Measurements from ENCODE around the gene ICAM5.

ICAM5 gene

DNA sequence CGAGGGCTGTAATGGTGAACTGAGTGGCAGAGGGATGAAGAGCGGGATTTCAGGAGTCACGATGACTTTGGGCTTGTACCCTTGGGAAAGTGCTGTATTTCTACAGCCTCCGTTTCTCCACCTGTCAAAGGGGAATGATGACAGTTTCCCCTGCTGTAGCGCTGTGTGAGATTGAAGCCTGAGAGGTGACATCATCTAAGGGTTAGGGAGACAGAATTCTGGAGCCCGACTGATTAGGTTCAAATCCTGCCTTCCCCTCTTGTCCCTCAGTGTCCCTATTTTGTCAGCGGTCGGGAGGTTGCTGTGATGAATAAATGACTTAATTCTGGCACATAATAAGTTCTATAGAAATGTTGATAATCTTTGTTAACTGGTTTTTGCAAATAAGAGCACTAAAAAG, 37.0 kb upstream of the ICAM5 start:
- no peaks in the 10 kb centered on the region for H3K4me1 ChIP-seq (ENCODE audit: insufficient read depth, insufficient read length)
- no peaks in the 10 kb centered on the region for H3K27me3 ChIP-seq (ENCODE audit: insufficient read depth, insufficient read length)
- peak overlapping the region; percentile 98 for H3K9ac ChIP-seq (ENCODE audit: insufficient read length, low read depth)
- DNase-seq (ENCODE audit: low read depth, low spot score), result no peak
- H3K9me3 ChIP-seq (ENCODE audit: insufficient read depth, low read length), result no peaks in the 10 kb centered on the region
- peak overlapping the region; percentile 99 for H3K4me3 ChIP-seq (ENCODE audit: insufficient read length, low read depth)
- no peak for TF ChIP-seq ZNF274 (IDR thresholded peaks at IDR 0.05; ENCODE audit: low read depth, low read length)
- no peak for TF ChIP-seq SUZ12 (IDR thresholded peaks at IDR 0.05; ENCODE audit: extremely low read depth, insufficient read depth, insufficient read length)
- TF ChIP-seq YY1 (IDR thresholded peaks at IDR 0.05; ENCODE audit: insufficient read depth, insufficient read length), result no peak
- peaks cover 41% of the 10 kb centered on the region for H3K36me3 ChIP-seq (ENCODE audit: insufficient read depth, insufficient read length, low read length)

DNA sequence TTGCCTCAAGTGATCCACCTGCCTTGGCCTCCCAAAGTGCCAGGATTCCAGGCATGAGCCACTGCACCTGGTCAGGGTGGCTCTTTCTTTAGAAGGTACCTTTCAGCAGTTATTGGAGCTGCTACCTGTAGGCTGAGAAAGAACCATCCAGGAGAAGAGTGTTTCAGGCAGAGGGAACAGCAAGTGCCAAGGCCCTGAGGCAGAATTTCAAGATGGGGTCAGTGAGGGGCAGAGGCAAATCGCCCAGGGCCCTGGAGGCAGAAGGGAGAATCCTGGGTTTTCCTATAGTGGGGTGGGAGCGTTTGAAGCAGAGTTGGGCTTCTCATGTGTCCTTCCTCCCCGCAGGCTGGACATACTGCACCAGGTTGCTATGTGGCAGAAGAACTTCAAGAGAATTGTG, 35.5 kb upstream of the ICAM5 start:
- DNase-seq (ENCODE audit: low read depth, low spot score), result no peak
- peaks cover 55% of the 10 kb centered on the region for H3K36me3 ChIP-seq (ENCODE audit: insufficient read depth, insufficient read length, low read length)
- peaks cover 4% of the 10 kb centered on the region for H3K4me1 ChIP-seq (ENCODE audit: insufficient read depth, insufficient read length)
- no peak for TF ChIP-seq SUZ12 (IDR thresholded peaks at IDR 0.05; ENCODE audit: extremely low read depth, insufficient read depth, insufficient read length)
- no peak for TF ChIP-seq ZNF274 (IDR thresholded peaks at IDR 0.05; ENCODE audit: low read depth, low read length)
- TF ChIP-seq YY1 (IDR thresholded peaks at IDR 0.05; ENCODE audit: insufficient read depth, insufficient read length), result no peak
- no peaks in the 10 kb centered on the region; the same call in 1 of the 2 replicates for H3K9me3 ChIP-seq (ENCODE audit: insufficient read depth, low read length)
- no peak overlapping the region for H3K4me3 ChIP-seq (ENCODE audit: insufficient read length, low read depth)
- H3K9ac ChIP-seq (ENCODE audit: insufficient read length, low read depth), result no peak overlapping the region
- H3K27me3 ChIP-seq (ENCODE audit: insufficient read depth, insufficient read length), result no peaks in the 10 kb centered on the region

DNA sequence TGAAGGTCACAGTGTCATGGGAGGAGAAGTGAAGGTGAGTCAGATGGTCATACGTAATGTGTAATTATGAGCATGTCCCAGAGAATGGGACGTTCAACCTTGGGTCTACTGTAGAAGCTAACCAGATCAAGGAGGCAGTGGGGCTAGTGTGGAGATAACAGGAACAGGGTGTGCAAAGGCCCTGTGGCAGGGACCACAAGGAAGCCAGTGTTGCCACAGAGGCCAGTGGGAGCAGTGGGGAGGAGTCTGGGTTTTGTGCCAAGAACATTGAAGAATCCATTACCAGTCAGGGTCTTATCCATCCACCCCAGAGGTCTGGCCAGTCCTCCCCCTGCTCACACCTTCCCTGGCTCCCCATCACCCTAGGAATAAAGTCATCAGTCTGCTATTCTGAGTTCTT, 34.4 kb upstream of the ICAM5 start:
- H3K4me3 ChIP-seq (ENCODE audit: insufficient read length, low read depth), result no peak overlapping the region
- no peaks in the 10 kb centered on the region; the same call in 1 of the 2 replicates for H3K9me3 ChIP-seq (ENCODE audit: insufficient read depth, low read length)
- H3K4me1 ChIP-seq (ENCODE audit: insufficient read depth, insufficient read length), result peaks cover 8% of the 10 kb centered on the region
- no peak for DNase-seq (ENCODE audit: low read depth, low spot score)
- no peak for TF ChIP-seq ZNF274 (IDR thresholded peaks at IDR 0.05; ENCODE audit: low read depth, low read length)
- TF ChIP-seq SUZ12 (IDR thresholded peaks at IDR 0.05; ENCODE audit: extremely low read depth, insufficient read depth, insufficient read length), result no peak
- no peak for TF ChIP-seq YY1 (IDR thresholded peaks at IDR 0.05; ENCODE audit: insufficient read depth, insufficient read length)
- H3K9ac ChIP-seq (ENCODE audit: insufficient read length, low read depth), result no peak overlapping the region
- peaks cover 65% of the 10 kb centered on the region for H3K36me3 ChIP-seq (ENCODE audit: insufficient read depth, insufficient read length, low read length)
- H3K27me3 ChIP-seq (ENCODE audit: insufficient read depth, insufficient read length), result no peaks in the 10 kb centered on the region

DNA sequence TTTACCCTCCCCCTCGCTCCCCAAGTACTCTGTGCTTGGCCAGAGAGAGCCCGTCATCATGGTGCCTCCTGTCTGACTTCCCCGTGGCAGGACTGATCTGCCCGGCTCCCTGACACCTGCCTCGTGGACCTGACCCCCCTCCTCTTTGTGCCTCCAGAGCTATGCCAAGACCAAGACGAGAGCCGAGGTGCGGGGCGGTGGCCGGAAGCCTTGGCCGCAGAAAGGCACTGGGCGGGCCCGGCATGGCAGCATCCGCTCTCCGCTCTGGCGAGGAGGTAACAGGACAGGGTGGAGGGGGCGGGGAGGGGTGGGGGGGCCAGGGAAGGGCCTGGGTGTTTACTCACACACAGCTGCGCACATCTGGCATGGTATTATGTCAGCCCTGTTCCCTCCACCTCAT, 33.2 kb upstream of the ICAM5 start:
- Histone ChIP-seq H3K9me3 (ENCODE audit: insufficient read depth, low read length) (no peaks in the 10 kb centered on the region; the same call in 1 of the 2 replicates), H3K9ac (ENCODE audit: insufficient read length, low read depth) (no peak overlapping the region), H3K27me3 (ENCODE audit: insufficient read depth, insufficient read length) (no peaks in the 10 kb centered on the region), H3K4me1 (ENCODE audit: insufficient read depth, insufficient read length) (peaks cover 9% of the 10 kb centered on the region), H3K36me3 (ENCODE audit: insufficient read depth, insufficient read length, low read length) (peaks cover 65% of the 10 kb centered on the region), H3K4me3 (ENCODE audit: insufficient read length, low read depth) (no peak overlapping the region)
- TF ChIP-seq SUZ12 (IDR thresholded peaks at IDR 0.05; ENCODE audit: extremely low read depth, insufficient read depth, insufficient read length) (no peak), YY1 (IDR thresholded peaks at IDR 0.05; ENCODE audit: insufficient read depth, insufficient read length) (no peak), ZNF274 (IDR thresholded peaks at IDR 0.05; ENCODE audit: low read depth, low read length) (no peak)
- DNase-seq (ENCODE audit: low read depth, low spot score), result no peak

DNA sequence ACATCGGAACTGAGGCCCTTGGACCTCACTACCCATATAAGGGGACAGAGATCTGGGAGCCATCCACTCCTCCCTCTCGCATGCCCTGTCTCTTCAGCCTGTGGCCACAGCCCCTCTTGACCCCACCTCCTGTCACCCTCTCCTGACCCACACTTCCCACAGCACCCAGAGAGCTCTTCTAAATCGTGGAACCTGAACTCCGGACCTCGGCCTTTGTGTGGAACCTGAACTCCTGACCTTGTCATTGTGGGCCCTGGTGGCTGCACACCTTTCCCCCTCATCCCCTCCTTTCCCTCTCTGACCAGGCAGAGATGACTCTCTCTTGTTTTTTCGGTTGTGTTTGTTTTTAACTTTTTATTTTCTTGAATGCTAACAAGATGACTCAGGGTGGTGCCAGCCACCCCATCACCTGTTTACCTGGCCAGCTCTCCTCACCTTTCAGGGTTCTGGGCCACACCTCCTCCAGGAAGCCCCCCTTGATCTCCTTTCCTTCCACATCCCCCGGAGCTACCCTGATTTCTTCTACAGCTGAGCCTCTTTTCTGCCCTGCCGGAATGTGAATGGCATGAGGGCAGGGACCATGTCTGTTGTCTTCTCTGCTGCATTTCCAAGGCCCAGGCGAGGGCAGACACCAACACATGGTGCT, 32.7 kb upstream of the ICAM5 start:
- H3K36me3 ChIP-seq (ENCODE audit: insufficient read depth, insufficient read length, low read length), result peaks cover 65% of the 10 kb centered on the region

DNA sequence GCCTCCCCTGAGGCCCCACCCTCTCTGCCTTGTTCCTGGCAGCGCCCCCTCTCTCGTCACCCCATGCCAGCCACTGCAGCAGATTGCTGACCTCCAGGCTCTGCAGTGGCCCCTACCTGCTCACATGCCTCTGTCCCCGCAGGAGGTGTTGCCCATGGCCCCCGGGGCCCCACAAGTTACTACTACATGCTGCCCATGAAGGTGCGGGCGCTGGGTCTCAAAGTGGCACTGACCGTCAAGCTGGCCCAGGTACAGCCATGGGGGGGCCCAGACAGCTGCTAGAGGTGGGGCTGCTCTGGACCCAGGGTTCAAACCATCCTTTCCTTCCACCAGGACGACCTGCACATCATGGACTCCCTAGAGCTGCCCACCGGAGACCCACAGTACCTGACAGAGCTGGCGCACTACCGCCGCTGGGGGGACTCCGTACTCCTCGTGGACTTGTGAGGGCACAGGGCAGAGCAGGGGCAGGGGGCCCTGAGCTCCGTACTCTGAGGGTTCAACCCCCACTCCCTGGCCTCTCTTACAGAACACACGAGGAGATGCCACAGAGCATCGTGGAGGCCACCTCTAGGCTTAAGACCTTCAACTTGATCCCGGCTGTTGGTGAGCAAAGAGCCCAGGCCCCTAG, 31.6 kb upstream of the ICAM5 start:
- Histone ChIP-seq H3K4me3 (ENCODE audit: insufficient read length, low read depth) (no peak overlapping the region), H3K9me3 (ENCODE audit: insufficient read depth, low read length) (no peaks in the 10 kb centered on the region; the same call in 1 of the 2 replicates), H3K36me3 (ENCODE audit: insufficient read depth, insufficient read length, low read length) (peaks cover 65% of the 10 kb centered on the region), H3K27me3 (ENCODE audit: insufficient read depth, insufficient read length) (no peaks in the 10 kb centered on the region), H3K4me1 (ENCODE audit: insufficient read depth, insufficient read length) (peaks cover 9% of the 10 kb centered on the region), H3K9ac (ENCODE audit: insufficient read length, low read depth) (no peak overlapping the region)
- no peak for DNase-seq (ENCODE audit: low read depth, low spot score)
- no peak for TF ChIP-seq YY1 (IDR thresholded peaks at IDR 0.05; ENCODE audit: insufficient read depth, insufficient read length)
- no peak for TF ChIP-seq SUZ12 (IDR thresholded peaks at IDR 0.05; ENCODE audit: extremely low read depth, insufficient read depth, insufficient read length)
- no peak for TF ChIP-seq ZNF274 (IDR thresholded peaks at IDR 0.05; ENCODE audit: low read depth, low read length)

More for the DNA sequence above, 32.7 kb upstream of the ICAM5 start:
- H3K9me3 ChIP-seq (ENCODE audit: insufficient read depth, low read length), result no peaks in the 10 kb centered on the region; the same call in 1 of the 2 replicates
- no peaks in the 10 kb centered on the region for H3K27me3 ChIP-seq (ENCODE audit: insufficient read depth, insufficient read length)
- no peak for DNase-seq (ENCODE audit: low read depth, low spot score)
- no peak overlapping the region for H3K9ac ChIP-seq (ENCODE audit: insufficient read length, low read depth)
- H3K4me1 ChIP-seq (ENCODE audit: insufficient read depth, insufficient read length), result peaks cover 9% of the 10 kb centered on the region
- no peak overlapping the region for H3K4me3 ChIP-seq (ENCODE audit: insufficient read length, low read depth)
- TF ChIP-seq ZNF274 (IDR thresholded peaks at IDR 0.05; ENCODE audit: low read depth, low read length) (no peak), SUZ12 (IDR thresholded peaks at IDR 0.05; ENCODE audit: extremely low read depth, insufficient read depth, insufficient read length) (no peak), YY1 (IDR thresholded peaks at IDR 0.05; ENCODE audit: insufficient read depth, insufficient read length) (no peak)

DNA sequence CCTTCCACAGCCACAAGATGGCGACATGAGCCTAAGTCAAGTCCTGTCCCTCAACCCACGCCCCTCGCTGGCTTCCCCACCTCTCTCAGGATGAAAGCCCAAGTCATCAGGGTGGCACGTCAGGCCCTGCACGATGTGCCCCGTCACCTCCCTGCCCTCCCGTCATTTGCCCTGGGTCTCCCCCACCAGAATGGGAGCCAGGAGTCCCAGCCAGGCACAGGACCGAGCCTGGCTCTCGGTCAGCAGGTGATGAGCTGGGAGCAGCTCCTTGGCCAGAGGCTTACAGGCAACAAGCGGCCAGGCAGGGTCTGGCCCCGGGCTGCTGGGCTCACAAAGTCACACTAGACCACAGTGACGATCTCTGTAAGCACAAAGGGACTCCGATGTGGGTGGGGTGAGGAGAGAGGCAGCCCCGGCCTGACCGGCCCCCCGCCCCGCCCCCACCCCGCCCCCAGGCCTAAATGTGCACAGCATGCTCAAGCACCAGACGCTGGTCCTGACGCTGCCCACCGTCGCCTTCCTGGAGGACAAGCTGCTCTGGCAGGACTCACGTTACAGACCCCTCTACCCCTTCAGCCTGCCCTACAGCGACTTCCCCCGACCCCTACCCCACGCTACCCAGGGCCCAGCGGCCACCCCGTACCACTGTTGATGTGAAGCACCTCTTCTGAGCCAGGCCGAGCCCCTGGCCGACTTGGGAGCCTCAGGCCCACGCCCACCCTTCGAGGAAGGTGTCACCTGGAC, 30.4 kb upstream of the ICAM5 start:
- H3K4me1 ChIP-seq (ENCODE audit: insufficient read depth, insufficient read length), result peaks cover 9% of the 10 kb centered on the region
- H3K4me3 ChIP-seq (ENCODE audit: insufficient read length, low read depth), result no peak overlapping the region
- TF ChIP-seq YY1 (IDR thresholded peaks at IDR 0.05; ENCODE audit: insufficient read depth, insufficient read length), result no peak
- no peak for TF ChIP-seq ZNF274 (IDR thresholded peaks at IDR 0.05; ENCODE audit: low read depth, low read length)
- TF ChIP-seq SUZ12 (IDR thresholded peaks at IDR 0.05; ENCODE audit: extremely low read depth, insufficient read depth, insufficient read length), result no peak
- peak overlapping the region; percentile 5 for H3K9ac ChIP-seq (ENCODE audit: insufficient read length, low read depth)
- DNase-seq (ENCODE audit: low read depth, low spot score), result peak; percentile 93
- no peaks in the 10 kb centered on the region; the same call in 1 of the 2 replicates for H3K9me3 ChIP-seq (ENCODE audit: insufficient read depth, low read length)
- no peaks in the 10 kb centered on the region for H3K27me3 ChIP-seq (ENCODE audit: insufficient read depth, insufficient read length)
- peaks cover 55% of the 10 kb centered on the region for H3K36me3 ChIP-seq (ENCODE audit: insufficient read depth, insufficient read length, low read length)

All from NT2/D1 (cell line).